ENCODE measurements around the gene PCDH20. TPM values are rescaled to one million over a fixed set of nuclear protein-coding genes. Genes with fewer than 3 reads are reported as not detected.

PCDH20 gene
- total RNA-seq, 1 donor from 2014 or later: 5.7 TPM

- peak in 1 of 2 donors; percentile 10 for ATAC-seq
- H3K4me3 ChIP-seq: no peak overlapping the region
Measured at GRCh38 chr13:61417086-61417570, 1.5 kb upstream of the PCDH20 start.

GRCh38 chr13:61415058-61415721 is 459 bp downstream of the PCDH20 start:
- H3K4me3 ChIP-seq: peak overlapping the region; percentile 51
- ATAC-seq (peak; percentile 96 to 97), DNase-seq (peak; percentile 76)
- H3K9me3 ChIP-seq: no peaks in the 10 kb centered on the region
- intact Hi-C loops (cut with DNase I): no loop called here
- peaks cover 25% of the 10 kb centered on the region for H3K27me3 ChIP-seq (ENCODE audit: low read depth)
- no peak for TF ChIP-seq CTCF (IDR thresholded peaks at IDR 0.05)
- peak overlapping the region; percentile 67 for H3K27ac ChIP-seq
- no peaks in the 10 kb centered on the region for H3K4me1 ChIP-seq
- no peaks in the 10 kb centered on the region for H3K36me3 ChIP-seq

More at GRCh38 chr13:61417086-61417570, 1.5 kb upstream of the PCDH20 start:
- intact Hi-C loops (cut with DNase I): no loop called here
- Histone ChIP-seq H3K27ac (no peak overlapping the region), H3K27me3 (ENCODE audit: low read depth) (peaks cover 23% of the 10 kb centered on the region), H3K9me3 (no peaks in the 10 kb centered on the region), H3K4me1 (no peaks in the 10 kb centered on the region), H3K36me3 (no peaks in the 10 kb centered on the region)
- DNase-seq: no peak
- no peak for TF ChIP-seq CTCF (IDR thresholded peaks at IDR 0.05)

DNA sequence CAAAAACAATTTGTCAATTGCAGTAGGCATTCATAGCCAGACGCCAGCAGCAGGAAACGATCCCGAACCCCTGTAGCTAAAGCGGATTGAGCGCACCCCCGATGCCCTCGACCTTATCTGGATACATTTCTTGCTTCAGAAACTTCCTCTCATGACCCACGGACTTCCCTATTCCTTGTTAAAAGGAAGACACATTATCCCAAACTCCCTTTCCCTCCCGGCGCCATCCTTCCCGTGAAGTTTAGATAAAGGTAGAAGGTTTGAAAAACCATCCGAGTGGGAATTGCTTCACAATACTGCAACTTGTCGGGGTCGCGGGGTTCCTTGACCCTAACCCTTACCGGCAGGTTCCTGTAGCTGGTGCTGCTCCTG is 977 bp downstream of the PCDH20 start:
- peaks cover 25% of the 10 kb centered on the region for H3K27me3 ChIP-seq (ENCODE audit: low read depth)
- H3K4me3 ChIP-seq: peak overlapping the region; percentile 51
- no peaks in the 10 kb centered on the region for H3K36me3 ChIP-seq
- DNase-seq (no peak), ATAC-seq (peak in 1 of 2 donors; percentile 7)
- H3K9me3 ChIP-seq: no peaks in the 10 kb centered on the region
- intact Hi-C loops (cut with DNase I): no loop called here
- TF ChIP-seq CTCF (IDR thresholded peaks at IDR 0.05): no peak
- no peaks in the 10 kb centered on the region for H3K4me1 ChIP-seq
- no peak overlapping the region for H3K27ac ChIP-seq

GRCh38 chr13:61413572-61414535 is 1.8 kb downstream of the PCDH20 start:
- peak overlapping the region; percentile 51 for H3K4me3 ChIP-seq
- no peak overlapping the region for H3K27ac ChIP-seq
- intact Hi-C loops (cut with DNase I): no loop called here
- H3K36me3 ChIP-seq: no peaks in the 10 kb centered on the region
- no peaks in the 10 kb centered on the region for H3K4me1 ChIP-seq
- TF ChIP-seq CTCF (IDR thresholded peaks at IDR 0.05): no peak
- H3K27me3 ChIP-seq (ENCODE audit: low read depth): peaks cover 25% of the 10 kb centered on the region
- DNase-seq (no peak), ATAC-seq (peak; percentile 2 to 30)
- H3K9me3 ChIP-seq: no peaks in the 10 kb centered on the region

DNA sequence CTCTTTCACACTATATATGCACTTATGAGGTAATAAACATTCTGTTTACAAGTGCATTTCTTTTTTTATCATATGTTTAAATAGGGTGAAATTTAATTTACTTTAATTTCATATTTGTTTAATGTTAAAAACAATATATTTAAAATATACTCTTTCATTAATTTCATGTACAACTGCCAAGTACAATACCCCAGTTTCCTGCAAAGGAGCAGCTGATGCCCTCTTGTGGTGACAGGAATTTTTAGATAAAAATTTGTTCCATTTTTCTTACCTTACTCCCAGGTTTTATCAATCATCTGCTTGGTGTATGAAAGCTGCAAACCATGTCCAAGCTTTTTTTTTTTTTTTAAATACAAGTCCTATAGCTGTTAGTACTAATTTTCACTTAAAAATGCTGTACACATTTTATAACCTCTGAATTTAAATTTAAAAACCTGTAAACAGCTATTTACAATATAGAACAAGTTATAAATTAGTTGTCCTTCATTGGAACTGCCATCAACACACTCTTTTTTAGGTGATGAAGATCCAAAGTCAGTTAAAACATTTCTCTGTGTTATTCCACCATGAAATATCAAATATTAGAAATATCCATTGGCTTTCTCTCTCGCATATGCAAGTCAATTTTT is 4.9 kb downstream of the PCDH20 start:
- ATAC-seq: no peak
- no peak overlapping the region for H3K27ac ChIP-seq
- no peaks in the 10 kb centered on the region for H3K36me3 ChIP-seq
- TF ChIP-seq CTCF (IDR thresholded peaks at IDR 0.05): peak; percentile 36
- no peak overlapping the region for H3K4me3 ChIP-seq
- no peaks in the 10 kb centered on the region for H3K9me3 ChIP-seq
- no peaks in the 10 kb centered on the region for H3K4me1 ChIP-seq
- no peak for DNase-seq
- intact Hi-C loops (cut with DNase I): no loop called here
- peaks cover 25% of the 10 kb centered on the region for H3K27me3 ChIP-seq (ENCODE audit: low read depth)
